ENCODE measurements around the gene ASAP3. TPM values are rescaled to one million over a fixed set of nuclear protein-coding genes. Genes with fewer than 3 reads are reported as not detected.
A peak's percentile ranks its signal among the peaks of the same experiment; 100 is the strongest.

Gene ASAP3
- total and polyA plus RNA-seq, 9 of the 15 experiments (the other 6 are each of a cell fraction or from before 2014, with no cell fraction given), result 1.7 to 31.2 (median 17.4) TPM

GRCh38 chr1:23528250-23528978 is 44.4 kb upstream of the ASAP3 start (continued):
- no peak for TF ChIP-seq NELFE (IDR thresholded peaks at IDR 0.05; ENCODE audit: insufficient read depth, insufficient read length)
- TF ChIP-seq ZNF79 (CRISPR knock-in tag; IDR thresholded peaks at IDR 0.05; ENCODE audit: low read depth), result peak; percentile 18; the same call in 1 of the 2 replicates
- TF ChIP-seq HDAC2 (IDR thresholded peaks at IDR 0.05), result no peak
- TF ChIP-seq ATF3 (IDR thresholded peaks at IDR 0.05), result peak; percentile 69
- peak; percentile 75 for TF ChIP-seq ATF3 (CRISPR knock-in tag; conservative IDR thresholded peaks at IDR 0.05)
- TF ChIP-seq EP400 (IDR thresholded peaks at IDR 0.05), result no peak
- peak; percentile 67 for TF ChIP-seq ZNF592 (IDR thresholded peaks at IDR 0.05)
- peak; percentile 57 for TF ChIP-seq ARID1B (IDR thresholded peaks at IDR 0.05)
- TF ChIP-seq ZNF318 (IDR thresholded peaks at IDR 0.05; ENCODE audit: borderline replicate concordance in 1 of 2, low read depth in 1 of 2), result peak in 1 of 2 experiments; percentile 19; a peak in 1 of 4 replicates
- TF ChIP-seq PHB (CRISPR knock-in tag; IDR thresholded peaks at IDR 0.05), result no peak
- TF ChIP-seq NFE2 (IDR thresholded peaks at IDR 0.05; ENCODE audit: low read depth), result peak; percentile 78
- TF ChIP-seq ETV5 (CRISPR knock-in tag; IDR thresholded peaks at IDR 0.05; ENCODE audit: low read depth), result no peak
